HepG2 (cell line): ENCODE measurements around the gene NOC2L. TPM values are rescaled to one million over a fixed set of nuclear protein-coding genes. Genes with fewer than 3 reads are reported as not detected.

Experiments used
- EZH2 ChIP-seq: conservative IDR thresholded peaks from 2 replicates; pipeline ENCODE4 v1.6.1; 2012; ENCODE audit warnings: mild to moderate bottlenecking, low read depth, low read length, moderate library complexity
- HIVEP1 ChIP-seq: sonication (generic); formaldehyde crosslinking; IDR thresholded peaks from 2 replicates; pipeline ENCODE4 v1.4.0; 2020; ENCODE audit warnings: mild to moderate bottlenecking, missing genetic modification reagents
- POLR2AphosphoS5 ChIP-seq: IDR thresholded peaks from 2 replicates; pipeline ENCODE4 v1.6.1; 2012; ENCODE audit warnings: low read depth, low read length
- ZNF224 ChIP-seq: sonication (generic); formaldehyde crosslinking; IDR thresholded peaks from 2 replicates; pipeline ENCODE4 v1.5.0; 2020; ENCODE audit warnings: mild to moderate bottlenecking, missing genetic modification reagents
- ZNF274 ChIP-seq: sonication (generic); formaldehyde crosslinking; IDR thresholded peaks from 2 replicates; pipeline ENCODE4 v1.5.1; 2020; ENCODE audit warnings: mild to moderate bottlenecking, missing genetic modification reagents
- ZSCAN25 ChIP-seq: sonication (generic); formaldehyde crosslinking; IDR thresholded peaks from 2 replicates; pipeline ENCODE4 v1.8.0; 2022; ENCODE audit warnings: mild to moderate bottlenecking, missing genetic modification reagents
- polyA plus RNA-seq, 8 experiments: library from polyadenylated mRNA; depleted of rRNA in 3 of 8; stranded (reverse) in 7 of 8; unstranded in 1 of 8; fragments of >200 nt; fragmentation: Illumina TruSeq in 4 of 8; extraction: Trizol in 4 of 8; gene quantifications; 2 replicates each; pipeline versions ENCODE4 v1.2.1 to v1.2.3, GENCODE V29; 2011 to 2016; ENCODE audit warnings: low read depth in 4 of 8, missing spikeins in 1 of 8, mixed read lengths in 1 of 8; ENCODE audit not compliant: insufficient read depth in 1 of 8
- total RNA-seq, 5 experiments: library from RNA; depleted of rRNA; stranded (reverse); fragments of >200 nt; fragmentation: Illumina TruSeq; extraction: Trizol; gene quantifications; 2 replicates each; pipeline ENCODE4 v1.2.3, GENCODE V29; 2016; ENCODE audit warnings: low read depth in 1 of 5
- TF ChIP-seq, protein P1 (sequence below): sonication (generic); formaldehyde crosslinking; IDR thresholded peaks from 2 replicates; pipeline ENCODE4 v1.4.0; 2020; ENCODE audit warnings: missing genetic modification reagents, borderline replicate concordance
- TF ChIP-seq, protein P2 (sequence below): sonication (generic); formaldehyde crosslinking; IDR thresholded peaks from 2 replicates; pipeline ENCODE4 v1.8.0; 2022; ENCODE audit warnings: missing genetic modification reagents, mild to moderate bottlenecking, borderline replicate concordance
- TF ChIP-seq, protein P3 (sequence below): sonication (generic); formaldehyde crosslinking; IDR thresholded peaks from 2 replicates; pipeline ENCODE4 v1.4.0; 2020; ENCODE audit warnings: mild to moderate bottlenecking, missing genetic modification reagents

NOC2L gene
- total and polyA plus RNA-seq, 2 of the 13 experiments (the other 11 are each of a cell fraction or from before 2014, with no cell fraction given): 32.0 to 103 TPM

DNA sequence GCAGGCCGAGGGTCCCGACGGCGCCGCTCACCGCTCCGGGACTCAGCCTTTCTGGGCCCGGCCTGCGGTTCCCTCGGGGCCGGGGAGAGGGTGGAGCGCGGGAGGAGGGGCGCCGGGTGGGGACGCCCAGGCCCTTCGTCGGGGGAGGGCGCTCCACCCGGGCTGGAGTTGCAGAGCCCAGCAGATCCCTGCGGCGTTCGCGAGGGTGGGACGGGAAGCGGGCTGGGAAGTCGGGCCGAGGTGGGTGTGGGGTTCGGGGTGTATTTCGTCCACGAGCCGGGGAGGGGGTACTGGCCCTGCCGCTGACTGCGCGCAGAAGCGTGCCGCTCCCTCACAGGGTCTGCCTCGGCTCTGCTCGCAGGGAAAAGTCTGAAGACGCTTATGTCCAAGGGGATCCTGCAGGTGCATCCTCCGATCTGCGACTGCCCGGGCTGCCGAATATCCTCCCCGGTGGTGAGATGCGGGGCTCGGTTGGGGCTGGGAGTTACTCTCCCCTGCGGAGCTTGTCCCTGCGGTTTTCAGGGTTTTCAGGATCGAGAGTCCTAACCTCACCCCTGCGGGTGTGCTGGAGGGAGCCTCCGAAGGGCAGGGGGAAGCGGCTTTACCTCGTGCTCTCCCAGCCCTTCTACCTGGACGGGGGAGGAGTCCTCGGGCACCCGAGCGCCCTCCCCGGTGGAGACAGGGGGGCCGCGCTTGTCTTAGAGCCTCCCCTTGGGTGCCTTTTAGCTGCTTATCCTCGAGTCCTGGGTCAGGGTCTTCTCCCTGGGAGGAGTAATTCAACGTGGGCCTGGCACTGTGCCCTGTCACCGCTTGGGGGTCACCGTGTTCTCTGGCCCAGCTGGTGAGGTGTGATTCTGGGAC lies 33.3 kb downstream of the NOC2L start (continued):
- TF ChIP-seq, protein P1, sequence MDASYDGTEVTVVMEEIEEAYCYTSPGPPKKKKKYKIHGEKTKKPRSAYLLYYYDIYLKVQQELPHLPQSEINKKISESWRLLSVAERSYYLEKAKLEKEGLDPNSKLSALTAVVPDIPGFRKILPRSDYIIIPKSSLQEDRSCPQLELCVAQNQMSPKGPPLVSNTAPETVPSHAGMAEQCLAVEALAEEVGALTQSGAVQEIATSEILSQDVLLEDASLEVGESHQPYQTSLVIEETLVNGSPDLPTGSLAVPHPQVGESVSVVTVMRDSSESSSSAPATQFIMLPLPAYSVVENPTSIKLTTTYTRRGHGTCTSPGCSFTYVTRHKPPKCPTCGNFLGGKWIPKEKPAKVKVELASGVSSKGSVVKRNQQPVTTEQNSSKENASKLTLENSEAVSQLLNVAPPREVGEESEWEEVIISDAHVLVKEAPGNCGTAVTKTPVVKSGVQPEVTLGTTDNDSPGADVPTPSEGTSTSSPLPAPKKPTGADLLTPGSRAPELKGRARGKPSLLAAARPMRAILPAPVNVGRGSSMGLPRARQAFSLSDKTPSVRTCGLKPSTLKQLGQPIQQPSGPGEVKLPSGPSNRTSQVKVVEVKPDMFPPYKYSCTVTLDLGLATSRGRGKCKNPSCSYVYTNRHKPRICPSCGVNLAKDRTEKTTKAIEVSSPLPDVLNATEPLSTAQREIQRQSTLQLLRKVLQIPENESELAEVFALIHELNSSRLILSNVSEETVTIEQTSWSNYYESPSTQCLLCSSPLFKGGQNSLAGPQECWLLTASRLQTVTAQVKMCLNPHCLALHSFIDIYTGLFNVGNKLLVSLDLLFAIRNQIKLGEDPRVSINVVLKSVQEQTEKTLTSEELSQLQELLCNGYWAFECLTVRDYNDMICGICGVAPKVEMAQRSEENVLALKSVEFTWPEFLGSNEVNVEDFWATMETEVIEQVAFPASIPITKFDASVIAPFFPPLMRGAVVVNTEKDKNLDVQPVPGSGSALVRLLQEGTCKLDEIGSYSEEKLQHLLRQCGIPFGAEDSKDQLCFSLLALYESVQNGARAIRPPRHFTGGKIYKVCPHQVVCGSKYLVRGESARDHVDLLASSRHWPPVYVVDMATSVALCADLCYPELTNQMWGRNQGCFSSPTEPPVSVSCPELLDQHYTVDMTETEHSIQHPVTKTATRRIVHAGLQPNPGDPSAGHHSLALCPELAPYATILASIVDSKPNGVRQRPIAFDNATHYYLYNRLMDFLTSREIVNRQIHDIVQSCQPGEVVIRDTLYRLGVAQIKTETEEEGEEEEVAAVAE: no peak
- TF ChIP-seq EZH2 (peak; percentile 98), ZNF274 (CRISPR knock-in tag) (no peak), POLR2AphosphoS5 (no peak), ZNF224 (CRISPR knock-in tag) (no peak), HIVEP1 (0 out of 2 replicates have a peak, but pooled peaks have one; percentile 35), ZSCAN25 (peak; percentile 71)
- TF ChIP-seq, protein P2, sequence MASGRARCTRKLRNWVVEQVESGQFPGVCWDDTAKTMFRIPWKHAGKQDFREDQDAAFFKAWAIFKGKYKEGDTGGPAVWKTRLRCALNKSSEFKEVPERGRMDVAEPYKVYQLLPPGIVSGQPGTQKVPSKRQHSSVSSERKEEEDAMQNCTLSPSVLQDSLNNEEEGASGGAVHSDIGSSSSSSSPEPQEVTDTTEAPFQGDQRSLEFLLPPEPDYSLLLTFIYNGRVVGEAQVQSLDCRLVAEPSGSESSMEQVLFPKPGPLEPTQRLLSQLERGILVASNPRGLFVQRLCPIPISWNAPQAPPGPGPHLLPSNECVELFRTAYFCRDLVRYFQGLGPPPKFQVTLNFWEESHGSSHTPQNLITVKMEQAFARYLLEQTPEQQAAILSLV (CRISPR knock-in tag): no peak
- TF ChIP-seq, protein P3, sequence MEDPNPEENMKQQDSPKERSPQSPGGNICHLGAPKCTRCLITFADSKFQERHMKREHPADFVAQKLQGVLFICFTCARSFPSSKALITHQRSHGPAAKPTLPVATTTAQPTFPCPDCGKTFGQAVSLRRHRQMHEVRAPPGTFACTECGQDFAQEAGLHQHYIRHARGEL (CRISPR knock-in tag): 0 out of 2 replicates have a peak, but pooled peaks have one; percentile 20
